NK-92 (cell line): Measurements from ENCODE around the gene ZNF710.

Experiments used
- DNase-seq: peaks from one replicate; lab custom pipeline; 2025; ENCODE audit not compliant: unreplicated experiment; lab: John Stamatoyannopoulos, UW

Gene ZNF710

GRCh38 chr15:90018216-90018831, 17.2 kb downstream of the ZNF710 start:
- DNase-seq, result no peak

- DNase-seq, result no peak
Measured at GRCh38 chr15:90019611-90020010, 18.5 kb downstream of the ZNF710 start.

GRCh38 chr15:90020021-90020735, 19.1 kb downstream of the ZNF710 start:
- no peak for DNase-seq

GRCh38 chr15:90020936-90021507, 19.9 kb downstream of the ZNF710 start:
- DNase-seq, result no peak

GRCh38 chr15:90022345-90022744, 21.2 kb downstream of the ZNF710 start:
- no peak for DNase-seq

GRCh38 chr15:90022905-90023700, 22.0 kb downstream of the ZNF710 start:
- DNase-seq, result no peak

- no peak for DNase-seq
Measured at GRCh38 chr15:90024406-90024805, 23.3 kb downstream of the ZNF710 start.

GRCh38 chr15:90025489-90026033, 24.4 kb downstream of the ZNF710 start:
- DNase-seq, result no peak

- no peak for DNase-seq
Measured at GRCh38 chr15:90028376-90028944, 27.3 kb downstream of the ZNF710 start.

GRCh38 chr15:90029024-90029423, 27.9 kb downstream of the ZNF710 start:
- DNase-seq, result no peak

GRCh38 chr15:90030376-90030775, 29.3 kb downstream of the ZNF710 start:
- DNase-seq, result no peak

GRCh38 chr15:90031231-90031791, 30.2 kb downstream of the ZNF710 start:
- DNase-seq, result no peak

- no peak for DNase-seq
Measured at GRCh38 chr15:90033006-90033405, 31.9 kb downstream of the ZNF710 start.

GRCh38 chr15:90033448-90033847, 32.3 kb downstream of the ZNF710 start:
- DNase-seq, result no peak

- no peak for DNase-seq
Measured at GRCh38 chr15:90035095-90035839, 34.1 kb downstream of the ZNF710 start.

GRCh38 chr15:90035840-90036230, 34.7 kb downstream of the ZNF710 start:
- DNase-seq, result no peak

- DNase-seq, result no peak
Measured at GRCh38 chr15:90036343-90036742, 35.2 kb downstream of the ZNF710 start.

- no peak for DNase-seq
Measured at GRCh38 chr15:90036806-90037510, 35.8 kb downstream of the ZNF710 start.

GRCh38 chr15:90037511-90037860, 36.4 kb downstream of the ZNF710 start:
- no peak for DNase-seq
